ENCODE results near the gene MS4A2. TPM values are rescaled to one million over a fixed set of nuclear protein-coding genes. Genes with fewer than 3 reads are reported as not detected.
"Not testable (repeated sequence)": the region's sequence is repeated elsewhere in the genome, so short reads cannot be mapped to it uniquely, and the experiment has no call there.

Gene MS4A2
- total RNA-seq, 2 experiments from 2014 or later = not detected

- ChIA-PET CTCF (no interaction called here), POLR2A (no interaction called here)
- intact Hi-C loops (cut with micrococcal nuclease) = no loop called here
- no peak for TF ChIP-seq CTCF (IDR thresholded peaks at IDR 0.05)
- Mint-ChIP-seq H3K36me3 (ENCODE audit: low read depth) (no peaks in the 10 kb centered on the region), H3K4me3 (no peak overlapping the region), H3K27me3 (peaks cover 11% of the 10 kb centered on the region), H3K27ac (no peak overlapping the region), H3K4me1 (ENCODE audit: low read depth) (no peaks in the 10 kb centered on the region), H3K9me3 (peaks cover 2% of the 10 kb centered on the region)
- ATAC-seq = no peak
- no peak for DNase-seq
Measured at GRCh38 chr11:60059052-60059451, 29.4 kb upstream of the MS4A2 start.

GRCh38 chr11:60059521-60060240 is 28.8 kb upstream of the MS4A2 start:
- H3K27me3 Mint-ChIP-seq = peaks cover 11% of the 10 kb centered on the region
- peaks cover 2% of the 10 kb centered on the region for H3K9me3 Mint-ChIP-seq
- H3K36me3 Mint-ChIP-seq (ENCODE audit: low read depth) = no peaks in the 10 kb centered on the region
- POLR2A ChIA-PET = no interaction called here
- DNase-seq = no peak
- ATAC-seq = no peak
- no peak for TF ChIP-seq CTCF (IDR thresholded peaks at IDR 0.05)
- no peaks in the 10 kb centered on the region for H3K4me1 Mint-ChIP-seq (ENCODE audit: low read depth)
- intact Hi-C loops (cut with micrococcal nuclease) = no loop called here
- no peak overlapping the region for H3K27ac Mint-ChIP-seq
- CTCF ChIA-PET = no interaction called here
- H3K4me3 Mint-ChIP-seq = no peak overlapping the region

GRCh38 chr11:60064111-60064510 is 24.4 kb upstream of the MS4A2 start:
- Mint-ChIP-seq H3K4me1 (ENCODE audit: low read depth) (no peaks in the 10 kb centered on the region), H3K4me3 (no peak overlapping the region), H3K36me3 (ENCODE audit: low read depth) (no peaks in the 10 kb centered on the region), H3K27me3 (peaks cover 5% of the 10 kb centered on the region), H3K27ac (no peak overlapping the region), H3K9me3 (peaks cover 2% of the 10 kb centered on the region)
- intact Hi-C loops (cut with micrococcal nuclease) = no loop called here
- no peak for DNase-seq
- POLR2A ChIA-PET = no interaction called here
- CTCF ChIA-PET = no interaction called here
- ATAC-seq = no peak
- no peak for TF ChIP-seq CTCF (IDR thresholded peaks at IDR 0.05)

- H3K27ac Mint-ChIP-seq = no peak overlapping the region
- ChIA-PET POLR2A (no interaction called here), CTCF (no interaction called here)
- no peaks in the 10 kb centered on the region for H3K4me1 Mint-ChIP-seq (ENCODE audit: low read depth)
- H3K9me3 Mint-ChIP-seq = no peaks in the 10 kb centered on the region
- no peak for DNase-seq
- intact Hi-C loops (cut with micrococcal nuclease) = no loop called here
- H3K36me3 Mint-ChIP-seq (ENCODE audit: low read depth) = no peaks in the 10 kb centered on the region
- no peak for ATAC-seq
- TF ChIP-seq CTCF (IDR thresholded peaks at IDR 0.05) = no peak
- H3K4me3 Mint-ChIP-seq = no peak overlapping the region
- peaks cover 6% of the 10 kb centered on the region for H3K27me3 Mint-ChIP-seq
Measured at GRCh38 chr11:60065801-60066200, 22.7 kb upstream of the MS4A2 start.

DNA sequence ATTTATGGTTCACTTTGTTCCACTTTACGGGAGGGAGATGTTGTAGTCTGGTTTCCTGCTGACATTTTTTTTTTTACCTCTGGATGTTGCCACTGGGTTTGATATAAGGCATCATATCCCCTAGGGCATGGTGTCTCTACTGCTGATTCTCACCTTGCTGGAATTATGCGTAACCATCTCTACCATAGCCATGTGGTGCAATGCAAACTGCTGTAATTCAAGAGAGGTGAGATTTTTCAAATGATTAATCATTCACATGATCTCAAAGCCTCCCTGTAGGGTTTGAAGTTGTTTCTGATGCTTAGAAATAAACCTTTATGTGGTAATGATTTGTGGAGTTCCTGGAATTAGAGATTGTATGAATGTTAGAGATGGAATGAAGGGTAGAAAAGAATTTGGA is 19.0 kb upstream of the MS4A2 start:
- intact Hi-C loops (cut with micrococcal nuclease) = no loop called here
- CTCF ChIA-PET = no interaction called here
- ATAC-seq = no peak
- H3K4me1 Mint-ChIP-seq (ENCODE audit: low read depth) = no peaks in the 10 kb centered on the region
- H3K27ac Mint-ChIP-seq = no peak overlapping the region
- TF ChIP-seq CTCF (IDR thresholded peaks at IDR 0.05) = no peak
- H3K36me3 Mint-ChIP-seq (ENCODE audit: low read depth) = no peaks in the 10 kb centered on the region
- H3K9me3 Mint-ChIP-seq = no peaks in the 10 kb centered on the region
- POLR2A ChIA-PET = no interaction called here
- no peak for DNase-seq
- H3K4me3 Mint-ChIP-seq = no peak overlapping the region
- H3K27me3 Mint-ChIP-seq = peaks cover 1% of the 10 kb centered on the region

DNA sequence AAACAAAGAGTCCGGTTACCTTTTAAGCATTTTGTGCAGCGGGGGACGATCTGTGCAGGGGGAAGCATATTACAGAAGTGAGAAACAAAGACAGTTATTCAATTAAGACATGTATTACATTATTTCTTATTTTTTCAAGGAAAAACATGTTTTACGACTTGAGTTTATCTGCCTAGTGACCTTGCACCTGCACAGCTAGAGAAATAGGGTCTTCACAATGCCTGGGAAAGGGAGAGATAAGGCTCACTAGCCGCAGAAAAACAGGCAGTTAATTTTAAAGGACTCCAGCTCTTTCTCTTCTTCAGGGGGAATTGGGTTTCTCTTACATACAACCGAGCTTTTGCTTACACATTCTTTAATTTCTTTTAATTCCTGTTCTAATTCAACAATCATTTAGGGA is 16.8 kb upstream of the MS4A2 start:
- H3K27me3 Mint-ChIP-seq; H3K27ac Mint-ChIP-seq; H3K9me3 Mint-ChIP-seq; H3K4me1 Mint-ChIP-seq (ENCODE audit: low read depth); intact Hi-C loops (cut with micrococcal nuclease); CTCF ChIA-PET; H3K36me3 Mint-ChIP-seq (ENCODE audit: low read depth); H3K4me3 Mint-ChIP-seq; DNase-seq; POLR2A ChIA-PET; ATAC-seq: not testable (repeated sequence)

Data from activated CD8-positive, alpha-beta T cell treated with anti-CD3 and anti-CD28 coated beads for 36 hours (primary cell).